Stimulated activated CD8-positive, alpha-beta memory T cell treated with anti-CD3 and anti-CD28 coated beads, Interleukin-4, amount 100 ng/mL, for 24 hours (primary cell): ENCODE data around the gene POLD2.

Source experiments
- DNase-seq: peaks from one replicate; pipeline ENCODE4 v3.0.0-alpha.2; 2020; ENCODE audit warnings: low read depth

POLD2 gene

GRCh38 chr7:44114586-44115310, 8.6 kb downstream of the POLD2 start:
- no peak for DNase-seq

- DNase-seq: no peak
These were observed 9.5 kb downstream of the POLD2 start for GRCh38 chr7:44113764-44114354.

GRCh38 chr7:44112997-44113763, 10.2 kb downstream of the POLD2 start:
- no peak for DNase-seq

- no peak for DNase-seq
These were observed 10.9 kb downstream of the POLD2 start for GRCh38 chr7:44112231-44112996.

GRCh38 chr7:44111761-44112160, 11.6 kb downstream of the POLD2 start:
- no peak for DNase-seq

- DNase-seq: no peak
These were observed 12.4 kb downstream of the POLD2 start for GRCh38 chr7:44110719-44111635.

GRCh38 chr7:44109991-44110390, 13.4 kb downstream of the POLD2 start:
- no peak for DNase-seq

- no peak for DNase-seq
These were observed 14.3 kb downstream of the POLD2 start for GRCh38 chr7:44108768-44109750.

GRCh38 chr7:44107961-44108767, 15.2 kb downstream of the POLD2 start:
- DNase-seq: no peak

GRCh38 chr7:44107116-44107960, 16.0 kb downstream of the POLD2 start:
- no peak for DNase-seq

GRCh38 chr7:44106311-44107065, 16.9 kb downstream of the POLD2 start:
- no peak for DNase-seq

- DNase-seq: no peak
These were observed 17.5 kb downstream of the POLD2 start for GRCh38 chr7:44105832-44106231.

- no peak for DNase-seq
These were observed 18.2 kb downstream of the POLD2 start for GRCh38 chr7:44104860-44105771.

- DNase-seq: no peak
These were observed 19.2 kb downstream of the POLD2 start, which contains the start of gene AEBP1 for GRCh38 chr7:44103923-44104859. Gene AEBP1, plus strand, starts transcription at chr7:44104345. Its CDS starts 321 bp downstream, at chr7:44104666.

- DNase-seq: no peak
These were observed 19.8 kb downstream of the POLD2 start for GRCh38 chr7:44103566-44103922.
